Stomach (tissue), 9 donors: ENCODE results near the gene ABHD17C. TPM values are rescaled to one million over a fixed set of nuclear protein-coding genes. Genes with fewer than 3 reads are reported as not detected.

Experiments used
- DNase-seq, 2 donors: peaks; one replicate each; pipeline versions ENCODE4 v3.0.0 to v3.0.0-alpha.2; 2013 to 2019
- H3K27ac ChIP-seq, 5 donors: fragments of 200-600 bp in 4 of 5; sonication (generic) in 4 of 5; one replicate each; pipeline ENCODE4 v1.5.1; 2013 to 2019; ENCODE audit warnings: mild to moderate bottlenecking in 1 of 5, moderate library complexity in 1 of 5
- H3K27me3 ChIP-seq, 3 donors: fragments of 200-600 bp; sonication (generic); one replicate each; pipeline ENCODE4 v1.5.1; 2017 to 2019; ENCODE audit warnings: mixed run types in 1 of 3
- H3K36me3 ChIP-seq, 4 donors: fragments of 200-600 bp; sonication (generic); 1 replicate in 3 of 4; 2 replicates in 1 of 4; pipeline ENCODE4 v1.5.1; 2016 to 2019
- H3K4me1 ChIP-seq, 4 donors: fragments of 200-600 bp; sonication (generic); one replicate each; pipeline ENCODE4 v1.5.1; 2016 to 2019
- H3K4me3 ChIP-seq, 4 donors: fragments of 200-600 bp; sonication (generic) in 3 of 4; one replicate each; pipeline ENCODE4 v1.5.1; 2016 to 2019; ENCODE audit warnings: mild to moderate bottlenecking in 1 of 4
- H3K9me3 ChIP-seq, 4 donors: fragments of 200-600 bp; sonication (generic); one replicate each; pipeline ENCODE4 v1.5.1; 2016 to 2019
- CTCF ChIP-seq, 7 experiments: fragments of 450-650 bp in 4 of 7; fragments of 200-600 bp in 3 of 7; sonication (generic) in 3 of 7; IDR thresholded peaks; one replicate each; pipeline ENCODE4 v1.5.1; 2016 to 2019; ENCODE audit warnings: antibody characterized with exemption in 7 of 7, control low read depth in 2 of 7, mild to moderate bottlenecking in 1 of 7
- EP300 ChIP-seq: sonication (generic); formaldehyde crosslinking; IDR thresholded peaks from one replicate; pipeline ENCODE4 v1.6.1; 2017; ENCODE audit warnings: antibody characterized with exemption
- POLR2A ChIP-seq, 4 donors: fragments of 450-650 bp; IDR thresholded peaks; one replicate each; pipeline ENCODE4 v1.6.1; 2016; ENCODE audit warnings: antibody characterized with exemption in 4 of 4, control low read depth in 2 of 4, mild to moderate bottlenecking in 1 of 4, moderate library complexity in 1 of 4
- POLR2AphosphoS5 ChIP-seq, 3 donors: sonication (generic); formaldehyde crosslinking; IDR thresholded peaks; one replicate each; pipeline ENCODE4 v1.6.1; 2016; ENCODE audit warnings: antibody characterized with exemption in 3 of 3
- WGBS, 5 donors: extraction: QIAGEN DNeasy Blood & Tissue Kit in 3 of 5; methylation state at CpG; one replicate each; pipeline versions ENCODE4 v1.1.5 to v1.1.7; 2013 to 2018; 5-methylcytosine and 5-hydroxymethylcytosine counted together
- intact Hi-C: fragments of 100-400 bp; cut with DNase I; formaldehyde crosslinking; loops from one replicate; pipeline ENCODE4 v1.15.1; 2023; ENCODE audit warnings: low total_unique reads
- polyA plus RNA-seq, 3 donors: library from polyadenylated mRNA; stranded (reverse); fragments of 200-250 nt; gene quantifications; one replicate each; pipeline ENCODE4 v1.2.3, GENCODE V29; 2013
- total RNA-seq, 5 donors: library from RNA; depleted of rRNA; stranded (reverse); fragments of >200 nt; gene quantifications; one replicate each; pipeline versions ENCODE4 v1.1.0 to v1.2.3, GENCODE V29; 2014 to 2016
- donor health status: healthy with polysubstance abuse.
- donor health status: Bipolar disorder and iron deficiency.
- donor health status: healthy.

ABHD17C gene
- total and polyA plus RNA-seq, 8 donors = 1.2 to 55.3 (median 21.1) TPM

- Histone ChIP-seq H3K9me3 (no peaks in the 10 kb centered on the region), H3K36me3 (peaks cover 5 to 42% (median 30%) of the 10 kb centered on the region in 4 donors), H3K4me1 (peaks cover 0 to 11% (median 4%) of the 10 kb centered on the region in 4 donors), H3K27me3 (no peaks in the 10 kb centered on the region), H3K27ac (no peak overlapping the region), H3K4me3 (no peak overlapping the region)
- intact Hi-C loops = no loop called here
- no peak for TF ChIP-seq POLR2AphosphoS5 (IDR thresholded peaks at IDR 0.05)
- no peak for TF ChIP-seq POLR2A (IDR thresholded peaks at IDR 0.05)
- TF ChIP-seq CTCF (IDR thresholded peaks at IDR 0.05) = no peak
- TF ChIP-seq EP300 = no peak
- DNase-seq = no peak
- WGBS, 5 donors = 23 to 44% (median 29%) methylated on average over 2 of the region's 2 CpGs
These were observed 58.1 kb downstream of the ABHD17C start for GRCh38 chr15:80753161-80753560.

GRCh38 chr15:80754014-80754413, 58.9 kb downstream of the ABHD17C start:
- 88 to 90% (median 89%) methylated on average over 8 of the region's 8 CpGs for WGBS, 5 donors
- TF ChIP-seq EP300 = no peak
- no peak for TF ChIP-seq POLR2A (IDR thresholded peaks at IDR 0.05)
- TF ChIP-seq CTCF (IDR thresholded peaks at IDR 0.05) = no peak
- TF ChIP-seq POLR2AphosphoS5 (IDR thresholded peaks at IDR 0.05) = no peak
- intact Hi-C loops = no loop called here
- peaks cover 5 to 42% (median 30%) of the 10 kb centered on the region in 4 donors for H3K36me3 ChIP-seq
- H3K9me3 ChIP-seq = no peaks in the 10 kb centered on the region
- no peak overlapping the region for H3K4me3 ChIP-seq
- H3K27ac ChIP-seq = no peak overlapping the region
- peaks cover 0 to 13% (median 5%) of the 10 kb centered on the region in 4 donors for H3K4me1 ChIP-seq
- no peak for DNase-seq
- no peaks in the 10 kb centered on the region for H3K27me3 ChIP-seq

GRCh38 chr15:80755885-80756284, 60.8 kb downstream of the ABHD17C start:
- no peak for TF ChIP-seq CTCF (IDR thresholded peaks at IDR 0.05)
- TF ChIP-seq POLR2AphosphoS5 (IDR thresholded peaks at IDR 0.05) = no peak
- no peak for TF ChIP-seq POLR2A (IDR thresholded peaks at IDR 0.05)
- TF ChIP-seq EP300 = no peak
- intact Hi-C loops = no loop called here
- peaks cover 0 to 13% (median 5%) of the 10 kb centered on the region in 4 donors for H3K4me1 ChIP-seq
- peaks cover 5 to 28% (median 16%) of the 10 kb centered on the region in 4 donors for H3K36me3 ChIP-seq
- H3K27ac ChIP-seq = no peak overlapping the region
- no peaks in the 10 kb centered on the region for H3K27me3 ChIP-seq
- H3K4me3 ChIP-seq = no peak overlapping the region
- H3K9me3 ChIP-seq = no peaks in the 10 kb centered on the region
- WGBS, 5 donors = 72 to 82% (median 79%) methylated on average over 3 of the region's 3 CpGs
- no peak for DNase-seq

- DNase-seq = no peak
- H3K4me1 ChIP-seq = peaks cover 0 to 12% (median 5%) of the 10 kb centered on the region in 4 donors
- no peaks in the 10 kb centered on the region for H3K9me3 ChIP-seq
- WGBS, 5 donors = 36 to 62% (median 47%) methylated on average over 6 of the region's 6 CpGs
- H3K36me3 ChIP-seq = peaks cover 5 to 24% (median 15%) of the 10 kb centered on the region in 4 donors
- TF ChIP-seq CTCF (IDR thresholded peaks at IDR 0.05) = no peak
- no peak for TF ChIP-seq POLR2A (IDR thresholded peaks at IDR 0.05)
- TF ChIP-seq POLR2AphosphoS5 (IDR thresholded peaks at IDR 0.05) = no peak
- no peak for TF ChIP-seq EP300
- H3K27me3 ChIP-seq = no peaks in the 10 kb centered on the region
- peak overlapping the region in 1 of 5 donors; percentile 39 for H3K27ac ChIP-seq
- intact Hi-C loops = no loop called here
- no peak overlapping the region for H3K4me3 ChIP-seq
These were observed 63.1 kb downstream of the ABHD17C start for GRCh38 chr15:80758130-80758745.
